ENCODE data around the gene IGFALS.

DNA sequence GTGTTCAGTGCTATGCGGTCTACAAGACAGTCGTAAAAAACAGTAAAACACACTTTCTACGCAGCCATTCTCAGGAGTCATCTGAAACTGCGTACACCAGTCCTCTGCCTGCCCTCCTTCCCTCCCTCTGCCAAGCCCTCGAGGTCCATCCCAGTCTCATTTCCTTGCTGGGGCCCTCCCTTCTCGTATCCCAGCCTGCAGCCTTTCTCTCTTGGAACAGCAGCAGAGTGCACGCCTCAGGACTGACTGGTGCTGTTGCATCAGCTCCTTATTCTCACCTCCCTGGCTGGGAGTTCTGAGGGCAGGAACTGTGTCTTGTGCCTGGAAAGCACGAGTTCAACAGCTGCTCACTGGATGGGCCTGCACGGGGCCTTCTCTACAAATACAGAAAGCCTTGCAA, 46.0 kb upstream of the IGFALS start:
- TF ChIP-seq, protein P1, sequence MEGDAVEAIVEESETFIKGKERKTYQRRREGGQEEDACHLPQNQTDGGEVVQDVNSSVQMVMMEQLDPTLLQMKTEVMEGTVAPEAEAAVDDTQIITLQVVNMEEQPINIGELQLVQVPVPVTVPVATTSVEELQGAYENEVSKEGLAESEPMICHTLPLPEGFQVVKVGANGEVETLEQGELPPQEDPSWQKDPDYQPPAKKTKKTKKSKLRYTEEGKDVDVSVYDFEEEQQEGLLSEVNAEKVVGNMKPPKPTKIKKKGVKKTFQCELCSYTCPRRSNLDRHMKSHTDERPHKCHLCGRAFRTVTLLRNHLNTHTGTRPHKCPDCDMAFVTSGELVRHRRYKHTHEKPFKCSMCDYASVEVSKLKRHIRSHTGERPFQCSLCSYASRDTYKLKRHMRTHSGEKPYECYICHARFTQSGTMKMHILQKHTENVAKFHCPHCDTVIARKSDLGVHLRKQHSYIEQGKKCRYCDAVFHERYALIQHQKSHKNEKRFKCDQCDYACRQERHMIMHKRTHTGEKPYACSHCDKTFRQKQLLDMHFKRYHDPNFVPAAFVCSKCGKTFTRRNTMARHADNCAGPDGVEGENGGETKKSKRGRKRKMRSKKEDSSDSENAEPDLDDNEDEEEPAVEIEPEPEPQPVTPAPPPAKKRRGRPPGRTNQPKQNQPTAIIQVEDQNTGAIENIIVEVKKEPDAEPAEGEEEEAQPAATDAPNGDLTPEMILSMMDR (IDR thresholded peaks at IDR 0.05): no peak
- TF ChIP-seq POLR2AphosphoS5 (IDR thresholded peaks at IDR 0.05): no peak
- no peak for TF ChIP-seq POLR2A (IDR thresholded peaks at IDR 0.05)
- no peak for TF ChIP-seq EP300 (IDR thresholded peaks at IDR 0.05)

All from gastroesophageal sphincter (tissue), 3 donors.